Measurements from ENCODE around the gene TSPEAR.

DNA sequence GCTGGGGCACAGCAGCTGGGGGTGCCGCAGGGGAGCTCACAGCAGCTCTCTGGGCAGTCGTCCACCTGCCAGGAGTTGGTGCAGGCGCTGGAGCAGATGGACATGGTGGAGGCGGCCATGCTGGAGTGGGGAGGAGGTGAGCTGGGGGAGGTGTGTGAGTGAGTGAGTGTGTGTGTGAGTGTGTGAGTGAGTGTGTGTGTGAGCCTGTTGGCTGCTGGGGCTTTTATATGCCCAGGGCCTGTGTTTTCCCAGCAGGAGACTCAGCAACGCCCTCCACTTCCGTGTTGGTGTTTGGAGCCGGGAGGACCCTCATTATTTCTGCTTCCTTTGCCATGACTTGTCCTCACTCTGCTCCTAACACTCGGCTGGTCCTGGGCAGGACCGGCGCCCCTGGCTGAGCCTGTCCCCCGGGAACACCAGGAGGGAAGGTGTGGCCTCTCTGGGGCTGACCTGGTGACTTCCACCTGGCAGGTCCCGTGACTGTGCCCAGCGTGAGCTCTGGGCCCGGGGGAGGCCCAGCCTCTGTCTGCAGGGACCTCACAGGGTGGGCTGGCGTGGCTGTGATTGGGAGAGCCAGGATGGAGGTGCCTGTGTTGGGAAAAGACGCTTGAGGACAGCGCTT, 159.9 kb downstream of the TSPEAR start, which contains the start of gene KRTAP10-2:
- TF ChIP-seq CTCF (IDR thresholded peaks at IDR 0.05 in 8 of 11, conservative IDR thresholded peaks at IDR 0.05 in 3 of 11) (no peak), POLR2AphosphoS5 (IDR thresholded peaks at IDR 0.05) (no peak), POLR2A (IDR thresholded peaks at IDR 0.05) (no peak)

All from spleen (tissue), 7 donors.